Dedifferentiated amniotic fluid mesenchymal stem cell (primary cell): ENCODE data around the gene RASAL3.
"Not testable (repeated sequence)": the region's sequence is repeated elsewhere in the genome, so short reads cannot be mapped to it uniquely, and the experiment has no call there.

Source experiments
- DNase-seq: peaks from one replicate; pipeline ENCODE4 v3.0.0-alpha.2; 2016; ENCODE audit errors: extremely low spot score

RASAL3 gene

GRCh38 chr19:15473821-15474220 is 9.5 kb upstream of the RASAL3 start:
- not testable (repeated sequence) for DNase-seq

GRCh38 chr19:15471639-15472101 is 7.3 kb upstream of the RASAL3 start:
- no peak for DNase-seq

- no peak for DNase-seq
Observed at GRCh38 chr19:15469513-15470297, 5.4 kb upstream of the RASAL3 start.

- DNase-seq, result no peak
Observed at GRCh38 chr19:15468675-15469512, 4.5 kb upstream of the RASAL3 start.

- no peak for DNase-seq
Observed at GRCh38 chr19:15467734-15468214, 3.4 kb upstream of the RASAL3 start.

GRCh38 chr19:15466851-15467733 is 2.7 kb upstream of the RASAL3 start:
- DNase-seq, result no peak

- DNase-seq, result no peak
Observed at GRCh38 chr19:15463861-15464371, 428 bp downstream of the RASAL3 start.

- DNase-seq, result no peak
Observed at GRCh38 chr19:15461694-15462093, 2.6 kb downstream of the RASAL3 start.

- DNase-seq, result no peak
Observed at GRCh38 chr19:15457701-15458484, 6.5 kb downstream of the RASAL3 start.

GRCh38 chr19:15456871-15457700 is 7.3 kb downstream of the RASAL3 start:
- DNase-seq, result no peak

- DNase-seq, result no peak
Observed at GRCh38 chr19:15456441-15456840, 7.9 kb downstream of the RASAL3 start.

GRCh38 chr19:15455996-15456395 is 8.3 kb downstream of the RASAL3 start:
- DNase-seq, result no peak

- no peak for DNase-seq
Observed at GRCh38 chr19:15453906-15454860, 10.2 kb downstream of the RASAL3 start.

GRCh38 chr19:15453091-15453578 is 11.2 kb downstream of the RASAL3 start:
- no peak for DNase-seq

- no peak for DNase-seq
Observed at GRCh38 chr19:15452111-15453047, 12.0 kb downstream of the RASAL3 start.

GRCh38 chr19:15450528-15450890 is 13.8 kb downstream of the RASAL3 start:
- DNase-seq, result no peak
